Kidney (tissue), 14 donors: ENCODE measurements around the gene GRB10. TPM values are rescaled to one million over a fixed set of nuclear protein-coding genes. Genes with fewer than 3 reads are reported as not detected.

ENCODE experiments used
- DNase-seq, 5 donors: peaks; one replicate each; pipeline ENCODE4 v3.0.0-alpha.2; 2013 to 2020
- FAIRE-seq: peaks from 2 replicates; lab custom pipeline; 2012; peaks lifted over from hg19 to GRCh38; lab: Jason Lieb, UNC
- H3K27ac ChIP-seq, 2 donors: one replicate each; pipeline ENCODE4 v1.7.0; 2013; ENCODE audit warnings: low read depth in 2 of 2, low read length in 2 of 2, inconsistent platforms in 1 of 2
- H3K27me3 ChIP-seq: one replicate; pipeline ENCODE4 v1.7.1; 2013; ENCODE audit warnings: low read length, inconsistent platforms; ENCODE audit not compliant: control insufficient read depth, insufficient read depth
- H3K36me3 ChIP-seq, 3 donors: one replicate each; pipeline versions ENCODE4 v1.7.0 to v1.7.1; 2013; ENCODE audit warnings: low read length in 3 of 3, control low read depth in 1 of 3, inconsistent platforms in 1 of 3; ENCODE audit not compliant: insufficient read depth in 3 of 3, control insufficient read depth in 2 of 3
- H3K4me1 ChIP-seq, 3 donors: one replicate each; pipeline versions ENCODE4 v1.7.0 to v1.7.1; 2013; ENCODE audit warnings: low read length in 3 of 3, inconsistent platforms in 1 of 3, low read depth in 1 of 3; ENCODE audit not compliant: control insufficient read depth in 2 of 3, insufficient read depth in 2 of 3
- H3K4me3 ChIP-seq, 3 donors: one replicate each; pipeline versions ENCODE4 v1.7.0 to v1.8.1; 2013; ENCODE audit warnings: low read length in 3 of 3, control low read depth in 1 of 3, inconsistent platforms in 1 of 3
- H3K9ac ChIP-seq, 3 donors: one replicate each; pipeline versions ENCODE4 v1.7.0 to v1.7.1; 2013; ENCODE audit warnings: low read length in 3 of 3, control low read depth in 1 of 3, inconsistent platforms in 1 of 3
- H3K9me3 ChIP-seq, 3 donors: one replicate each; pipeline versions ENCODE4 v1.7.0 to v1.7.1; 2013; ENCODE audit warnings: low read length in 3 of 3, control low read depth in 1 of 3, inconsistent platforms in 1 of 3; ENCODE audit not compliant: control insufficient read depth in 2 of 3, insufficient read depth in 1 of 3
- intact Hi-C: fragments of 100-400 bp; cut with DNase I; formaldehyde crosslinking; loops from one replicate; pipeline ENCODE4 v1.11.1; 2022
- polyA plus RNA-seq: library from polyadenylated mRNA; stranded (reverse); fragments of 350-450 nt; fragmentation: Illumina TruSeq; extraction: RNeasy Lipid Tissue Mini Kit (QIAGEN cat#74804); gene quantifications from one replicate; pipeline ENCODE4 v1.2.3, GENCODE V29; 2014; ENCODE audit warnings: low read depth, low replicate concordance; ENCODE audit not compliant: insufficient read depth
- total RNA-seq: library from RNA; stranded (reverse); fragmentation: NEBNext Ultra II Directional; extraction: Animal tissue kit (Norgen Biotek cat#: 25700); gene quantifications from one replicate; pipeline ENCODE4 v1.2.1, GENCODE V29; 2021
- TF ChIP-seq, protein P1 (sequence below): IDR thresholded peaks from 3 replicates; pipeline ENCODE4 v1.5.1; 2012; ENCODE audit warnings: mild to moderate bottlenecking, moderate library complexity, borderline replicate concordance; ENCODE audit not compliant: insufficient read depth; ENCODE audit errors: extremely low read depth
- donor health status: control.
- donor health status: control.
- donor health status: control.
- donor health status: control.
- donor health status: control.
- donor health status: DM: yes; HTN: yes; CAD: no.
- donor health status: Normal renal cell carcinoma (clear cell type).

Gene GRB10
- total and polyA plus RNA-seq, 2 donors from 2014 or later = 32.3 to 57.8 TPM

DNA sequence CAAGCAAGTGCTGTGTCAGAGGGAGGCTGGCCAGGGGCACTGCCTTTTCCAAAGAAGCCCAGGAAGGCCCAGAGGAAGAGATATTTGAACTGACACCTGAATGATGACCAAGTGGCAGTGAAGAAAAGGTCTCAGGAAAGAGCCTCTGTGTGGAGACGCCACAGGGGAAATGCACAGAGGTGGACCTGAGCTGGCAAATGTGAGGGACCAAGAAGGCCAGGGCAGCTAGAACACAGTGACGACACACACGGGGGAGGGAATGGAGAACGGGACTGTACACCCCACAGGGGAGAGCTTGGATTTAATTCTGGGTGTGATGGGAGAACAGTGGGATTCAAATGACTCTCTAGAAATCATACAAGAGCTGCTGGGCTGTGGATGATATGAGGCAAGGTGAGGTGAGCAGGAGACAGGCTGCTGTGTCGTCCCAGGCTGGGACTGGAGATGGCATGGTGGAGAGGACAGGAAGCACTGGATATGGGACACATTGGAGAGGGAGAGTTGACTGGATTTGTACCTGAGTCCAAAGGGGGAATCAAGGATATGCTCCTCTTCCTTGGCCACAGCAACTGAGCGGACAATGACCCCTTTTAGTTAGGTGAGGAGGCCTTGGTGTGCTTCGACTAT is 133.3 kb downstream of the GRB10 start:
- DNase-seq (no peak), FAIRE-seq (no peak)
- Histone ChIP-seq H3K4me1 (peaks cover 0 to 4% (median 0%) of the 10 kb centered on the region in 3 donors), H3K4me3 (no peak overlapping the region), H3K36me3 (no peaks in the 10 kb centered on the region), H3K27ac (no peak overlapping the region), H3K9ac (no peak overlapping the region), H3K27me3 (no peaks in the 10 kb centered on the region), H3K9me3 (no peaks in the 10 kb centered on the region)
- intact Hi-C loops = no loop called here
- TF ChIP-seq, protein P1, sequence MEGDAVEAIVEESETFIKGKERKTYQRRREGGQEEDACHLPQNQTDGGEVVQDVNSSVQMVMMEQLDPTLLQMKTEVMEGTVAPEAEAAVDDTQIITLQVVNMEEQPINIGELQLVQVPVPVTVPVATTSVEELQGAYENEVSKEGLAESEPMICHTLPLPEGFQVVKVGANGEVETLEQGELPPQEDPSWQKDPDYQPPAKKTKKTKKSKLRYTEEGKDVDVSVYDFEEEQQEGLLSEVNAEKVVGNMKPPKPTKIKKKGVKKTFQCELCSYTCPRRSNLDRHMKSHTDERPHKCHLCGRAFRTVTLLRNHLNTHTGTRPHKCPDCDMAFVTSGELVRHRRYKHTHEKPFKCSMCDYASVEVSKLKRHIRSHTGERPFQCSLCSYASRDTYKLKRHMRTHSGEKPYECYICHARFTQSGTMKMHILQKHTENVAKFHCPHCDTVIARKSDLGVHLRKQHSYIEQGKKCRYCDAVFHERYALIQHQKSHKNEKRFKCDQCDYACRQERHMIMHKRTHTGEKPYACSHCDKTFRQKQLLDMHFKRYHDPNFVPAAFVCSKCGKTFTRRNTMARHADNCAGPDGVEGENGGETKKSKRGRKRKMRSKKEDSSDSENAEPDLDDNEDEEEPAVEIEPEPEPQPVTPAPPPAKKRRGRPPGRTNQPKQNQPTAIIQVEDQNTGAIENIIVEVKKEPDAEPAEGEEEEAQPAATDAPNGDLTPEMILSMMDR = no peak

DNA sequence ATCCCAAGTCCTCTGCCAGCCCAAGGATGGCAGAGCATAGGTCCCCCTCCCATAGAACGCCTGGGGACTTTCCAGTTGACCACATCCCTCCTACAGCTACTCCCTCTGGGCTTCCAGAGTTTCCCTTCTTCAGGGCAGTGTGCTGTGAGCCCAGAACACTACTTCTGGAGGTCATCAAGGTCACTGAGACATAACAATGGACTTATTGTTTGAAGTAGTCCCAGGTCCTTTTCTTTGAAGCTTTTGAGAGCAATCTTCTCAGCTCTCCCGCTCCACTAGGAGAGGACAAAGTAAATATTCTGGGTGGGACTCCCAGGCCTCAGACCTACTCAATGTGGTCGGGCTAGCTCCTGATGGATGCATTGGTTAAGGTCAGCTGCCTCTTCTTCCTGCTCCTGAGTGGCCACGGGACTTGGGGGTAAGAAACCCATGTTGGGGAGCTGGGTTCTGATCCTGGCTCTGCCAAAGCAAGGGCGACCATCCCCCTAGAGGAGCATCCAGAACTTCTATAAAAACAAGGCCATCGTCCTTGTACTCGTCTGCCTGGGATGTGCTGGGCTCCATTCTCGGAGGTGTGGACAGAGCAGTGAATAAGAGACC is 134.0 kb downstream of the GRB10 start:
- Histone ChIP-seq H3K27me3 (no peaks in the 10 kb centered on the region), H3K36me3 (no peaks in the 10 kb centered on the region), H3K27ac (no peak overlapping the region), H3K9ac (no peak overlapping the region), H3K4me3 (no peak overlapping the region), H3K4me1 (no peaks in the 10 kb centered on the region), H3K9me3 (no peaks in the 10 kb centered on the region)
- TF ChIP-seq, protein P1 = no peak
- no peak for DNase-seq
- intact Hi-C loops = no loop called here
- FAIRE-seq = no peak

DNA sequence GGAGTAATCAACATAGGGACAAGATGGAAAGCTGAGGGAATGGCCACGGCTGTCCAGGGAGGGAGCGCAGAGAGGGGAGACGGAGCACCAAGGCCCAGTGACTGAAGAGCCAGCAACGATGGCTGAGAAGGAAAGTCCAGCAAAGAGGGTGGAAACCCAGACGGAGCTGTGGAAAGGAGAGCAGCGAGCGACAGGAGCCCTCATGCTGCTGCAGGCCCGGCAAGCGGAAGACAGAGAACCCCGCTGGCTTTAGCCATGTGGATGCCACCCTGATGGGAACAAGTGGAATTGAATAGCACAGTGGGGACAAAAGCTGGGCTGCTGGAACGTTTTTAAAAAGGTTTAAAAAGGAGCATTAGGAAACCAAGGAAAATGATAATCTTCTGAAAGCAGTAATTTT is 134.6 kb downstream of the GRB10 start:
- Histone ChIP-seq H3K27ac (no peak overlapping the region), H3K27me3 (no peaks in the 10 kb centered on the region), H3K9ac (no peak overlapping the region), H3K4me3 (no peak overlapping the region), H3K36me3 (no peaks in the 10 kb centered on the region), H3K9me3 (no peaks in the 10 kb centered on the region), H3K4me1 (no peaks in the 10 kb centered on the region)
- FAIRE-seq = no peak
- DNase-seq = no peak
- intact Hi-C loops = no loop called here
- TF ChIP-seq, protein P1 = no peak
